Panc1 (cell line): ENCODE data around the gene TNNC1.

ENCODE experiments used
- POLR2AphosphoS5 ChIP-seq: IDR thresholded peaks from 2 replicates; pipeline ENCODE4 v1.6.1; 2012; ENCODE audit warnings: mild to moderate bottlenecking, low read depth, low read length, moderate library complexity
- TCF7L2 ChIP-seq: IDR thresholded peaks from 2 replicates; pipeline ENCODE4 v1.6.1; 2011; ENCODE audit warnings: mild to moderate bottlenecking, low read depth, low read length, inconsistent platforms
- TF ChIP-seq, protein P1 (sequence below): fragments of 450-650 bp; IDR thresholded peaks from 2 replicates; pipeline ENCODE4 v1.5.1; 2017; ENCODE audit warnings: mild to moderate bottlenecking
- TF ChIP-seq, protein P2 (sequence below), 2 experiments: IDR thresholded peaks; 2 replicates each; pipeline ENCODE4 v1.6.1; 2011 to 2012; ENCODE audit warnings: low read depth in 2 of 2, control low read depth in 1 of 2, low read length in 1 of 2, mild to moderate bottlenecking in 1 of 2, moderate library complexity in 1 of 2; ENCODE audit not compliant: insufficient read depth in 1 of 2

- TF ChIP-seq, protein P1, sequence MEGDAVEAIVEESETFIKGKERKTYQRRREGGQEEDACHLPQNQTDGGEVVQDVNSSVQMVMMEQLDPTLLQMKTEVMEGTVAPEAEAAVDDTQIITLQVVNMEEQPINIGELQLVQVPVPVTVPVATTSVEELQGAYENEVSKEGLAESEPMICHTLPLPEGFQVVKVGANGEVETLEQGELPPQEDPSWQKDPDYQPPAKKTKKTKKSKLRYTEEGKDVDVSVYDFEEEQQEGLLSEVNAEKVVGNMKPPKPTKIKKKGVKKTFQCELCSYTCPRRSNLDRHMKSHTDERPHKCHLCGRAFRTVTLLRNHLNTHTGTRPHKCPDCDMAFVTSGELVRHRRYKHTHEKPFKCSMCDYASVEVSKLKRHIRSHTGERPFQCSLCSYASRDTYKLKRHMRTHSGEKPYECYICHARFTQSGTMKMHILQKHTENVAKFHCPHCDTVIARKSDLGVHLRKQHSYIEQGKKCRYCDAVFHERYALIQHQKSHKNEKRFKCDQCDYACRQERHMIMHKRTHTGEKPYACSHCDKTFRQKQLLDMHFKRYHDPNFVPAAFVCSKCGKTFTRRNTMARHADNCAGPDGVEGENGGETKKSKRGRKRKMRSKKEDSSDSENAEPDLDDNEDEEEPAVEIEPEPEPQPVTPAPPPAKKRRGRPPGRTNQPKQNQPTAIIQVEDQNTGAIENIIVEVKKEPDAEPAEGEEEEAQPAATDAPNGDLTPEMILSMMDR, result no peak
- no peak for TF ChIP-seq POLR2AphosphoS5
- TF ChIP-seq, protein P2, sequence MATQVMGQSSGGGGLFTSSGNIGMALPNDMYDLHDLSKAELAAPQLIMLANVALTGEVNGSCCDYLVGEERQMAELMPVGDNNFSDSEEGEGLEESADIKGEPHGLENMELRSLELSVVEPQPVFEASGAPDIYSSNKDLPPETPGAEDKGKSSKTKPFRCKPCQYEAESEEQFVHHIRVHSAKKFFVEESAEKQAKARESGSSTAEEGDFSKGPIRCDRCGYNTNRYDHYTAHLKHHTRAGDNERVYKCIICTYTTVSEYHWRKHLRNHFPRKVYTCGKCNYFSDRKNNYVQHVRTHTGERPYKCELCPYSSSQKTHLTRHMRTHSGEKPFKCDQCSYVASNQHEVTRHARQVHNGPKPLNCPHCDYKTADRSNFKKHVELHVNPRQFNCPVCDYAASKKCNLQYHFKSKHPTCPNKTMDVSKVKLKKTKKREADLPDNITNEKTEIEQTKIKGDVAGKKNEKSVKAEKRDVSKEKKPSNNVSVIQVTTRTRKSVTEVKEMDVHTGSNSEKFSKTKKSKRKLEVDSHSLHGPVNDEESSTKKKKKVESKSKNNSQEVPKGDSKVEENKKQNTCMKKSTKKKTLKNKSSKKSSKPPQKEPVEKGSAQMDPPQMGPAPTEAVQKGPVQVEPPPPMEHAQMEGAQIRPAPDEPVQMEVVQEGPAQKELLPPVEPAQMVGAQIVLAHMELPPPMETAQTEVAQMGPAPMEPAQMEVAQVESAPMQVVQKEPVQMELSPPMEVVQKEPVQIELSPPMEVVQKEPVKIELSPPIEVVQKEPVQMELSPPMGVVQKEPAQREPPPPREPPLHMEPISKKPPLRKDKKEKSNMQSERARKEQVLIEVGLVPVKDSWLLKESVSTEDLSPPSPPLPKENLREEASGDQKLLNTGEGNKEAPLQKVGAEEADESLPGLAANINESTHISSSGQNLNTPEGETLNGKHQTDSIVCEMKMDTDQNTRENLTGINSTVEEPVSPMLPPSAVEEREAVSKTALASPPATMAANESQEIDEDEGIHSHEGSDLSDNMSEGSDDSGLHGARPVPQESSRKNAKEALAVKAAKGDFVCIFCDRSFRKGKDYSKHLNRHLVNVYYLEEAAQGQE (IDR thresholded peaks at IDR 0.05; ENCODE audit: insufficient read depth in 1 of 2, low read depth in 2 of 2, low read length in 1 of 2), result no peak
- TF ChIP-seq TCF7L2, result no peak
These were observed 33.4 kb upstream of the TNNC1 start for GRCh38 chr3:52487050-52487787.
